HCT116 (cell line): ENCODE data around the gene MOG. TPM values are rescaled to one million over a fixed set of nuclear protein-coding genes. Genes with fewer than 3 reads are reported as not detected.

Source experiments
- ATAC-seq: fragments of 200-7000 bp; cut with Tn5 transposase; 2 replicates; pipeline ENCODE4 v1.9.1; 2020; ENCODE audit warnings: mild to moderate bottlenecking, moderate library complexity
- BruUV-seq: library from RNA; stranded (reverse); fragments of 400-500 nt; replicated peaks from 2 replicates; lab custom pipeline; 2021; lab: Mats Ljungman, UMichigan
- CTCF ChIA-PET: fragments of 300-600 bp; sonication (Branson Sonifier 250); formaldehyde crosslinking; loops from one replicate; lab custom pipeline; 2021; ENCODE audit warnings: antibody characterized with exemption; lab: Charles Lee
- POLR2A ChIA-PET: fragments of 300-600, 350-600 bp; sonication (Branson Sonifier 250); formaldehyde crosslinking; loops from one replicate; lab custom pipeline; 2021; ENCODE audit warnings: antibody characterized with exemption; lab: Charles Lee
- RAD21 ChIA-PET, 2 experiments: fragments of 300-600 bp; sonication (Branson Sonifier 250); formaldehyde crosslinking; loops; one replicate each; lab custom pipeline; 2023; ENCODE audit warnings: low total read pairs in 2 of 2; ENCODE audit not compliant: uncharacterized antibody in 2 of 2, unreplicated experiment in 2 of 2, low non-redundant PET in 1 of 2; lab: Charles Lee
- DNase-seq: peaks from one replicate; pipeline ENCODE4 v3.0.0-alpha.2; 2010; ENCODE audit warnings: low read depth, low spot score
- H2AFZ ChIP-seq: fragments of 200-600 bp; shearing (Covaris generic), sonication (generic); 2 replicates; pipeline ENCODE4 v1.6.1; 2017; ENCODE audit warnings: low read depth, mixed run types, mixed read lengths, antibody characterized with exemption, low read length; ENCODE audit not compliant: poor library complexity, severe bottlenecking
- H3K27ac ChIP-seq: 2 replicates; pipeline ENCODE4 v1.5.1; 2012; ENCODE audit warnings: low read depth, low read length
- H3K27me3 ChIP-seq: fragments of 200-600 bp; sonication (generic); 2 replicates; pipeline ENCODE4 v1.6.1; 2016; ENCODE audit warnings: mixed run types, low read length, mixed read lengths; ENCODE audit not compliant: insufficient read depth
- H3K36me3 ChIP-seq, 2 experiments: fragments of 200-500 bp in 1 of 2; fragments of 200-600 bp in 1 of 2; sonication (Bioruptor generic) in 1 of 2; sonication (generic) in 1 of 2; 2 replicates each; pipeline versions ENCODE4 v1.5.1 to v1.6.1; 2014 to 2016; ENCODE audit warnings: low read length in 2 of 2, inconsistent platforms in 1 of 2, mixed read lengths in 1 of 2, mixed run types in 1 of 2; ENCODE audit not compliant: insufficient read depth in 2 of 2, control insufficient read depth in 1 of 2
- H3K4me1 ChIP-seq, 2 experiments: fragments of 200-600 bp in 1 of 2; sonication (generic) in 1 of 2; 2 replicates each; pipeline versions ENCODE4 v1.5.1 to v1.6.1; 2012 to 2017; ENCODE audit warnings: low read length in 2 of 2, inconsistent platforms in 1 of 2, mild to moderate bottlenecking in 1 of 2, mixed read lengths in 1 of 2, mixed run types in 1 of 2, moderate library complexity in 1 of 2; ENCODE audit not compliant: insufficient read depth in 2 of 2, control insufficient read depth in 1 of 2
- H3K4me2 ChIP-seq: fragments of 200-600 bp; sonication (generic); 2 replicates; pipeline ENCODE4 v1.6.1; 2017; ENCODE audit warnings: mixed run types, low read length, mixed read lengths
- H3K4me3 ChIP-seq, 2 experiments: fragments of 200-600 bp in 1 of 2; sonication (generic) in 1 of 2; replicated peaks in 1 of 2; 2 replicates each; pipeline ENCODE4 v1.5.1; 2011 to 2016; ENCODE audit warnings: low read length in 2 of 2, control low read depth in 1 of 2, low read depth in 1 of 2, mild to moderate bottlenecking in 1 of 2, mixed read lengths in 1 of 2, mixed run types in 1 of 2
- H3K79me2 ChIP-seq: fragments of 200-600 bp; sonication (generic); 2 replicates; pipeline ENCODE4 v1.6.1; 2017; ENCODE audit warnings: mild to moderate bottlenecking, mixed run types, low read length, moderate library complexity, mixed read lengths; ENCODE audit not compliant: insufficient read depth
- H3K9ac ChIP-seq: fragments of 200-600 bp; sonication (generic); 2 replicates; pipeline ENCODE4 v1.6.1; 2016; ENCODE audit warnings: low read length, mixed read lengths
- H3K9me2 ChIP-seq: fragments of 200-600 bp; sonication (generic), shearing (Covaris generic); 2 replicates; pipeline ENCODE4 v1.6.1; 2017; ENCODE audit warnings: mixed run types, mild to moderate bottlenecking, moderate library complexity; ENCODE audit not compliant: insufficient read depth
- H3K9me3 ChIP-seq, 2 experiments: fragments of 200-500 bp in 1 of 2; fragments of 200-600 bp in 1 of 2; sonication (Bioruptor generic) in 1 of 2; sonication (generic) in 1 of 2; 2 replicates each; pipeline ENCODE4 v1.6.1; 2014 to 2017; ENCODE audit warnings: low read length in 2 of 2, mixed read lengths in 2 of 2, inconsistent platforms in 1 of 2, low read depth in 1 of 2, mild to moderate bottlenecking in 1 of 2, mixed run types in 1 of 2, moderate library complexity in 1 of 2; ENCODE audit not compliant: control insufficient read depth in 1 of 2, insufficient read depth in 1 of 2
- H4K20me1 ChIP-seq: fragments of 200-600 bp; sonication (generic), shearing (Covaris generic); 2 replicates; pipeline ENCODE4 v1.6.1; 2017; ENCODE audit warnings: mixed run types, mild to moderate bottlenecking, moderate library complexity; ENCODE audit not compliant: insufficient read depth
- CBX3 ChIP-seq: IDR thresholded peaks from 2 replicates; pipeline ENCODE4 v1.6.1; 2012; ENCODE audit warnings: low read depth
- CEBPB ChIP-seq: IDR thresholded peaks from 2 replicates; pipeline ENCODE4 v1.6.1; 2012; ENCODE audit warnings: low read depth
- EGR1 ChIP-seq: IDR thresholded peaks from 2 replicates; pipeline ENCODE4 v1.6.1; 2012; ENCODE audit warnings: low read depth
- ELF1 ChIP-seq: IDR thresholded peaks from 2 replicates; pipeline ENCODE4 v1.6.1; 2012; ENCODE audit warnings: low read depth, borderline replicate concordance
- EZH2phosphoT487 ChIP-seq: fragments of 200-600 bp; IDR thresholded peaks from 2 replicates; pipeline ENCODE4 v1.6.1; 2018; ENCODE audit warnings: antibody characterized with exemption, borderline replicate concordance
- FOSL1 ChIP-seq: IDR thresholded peaks from 2 replicates; pipeline ENCODE4 v1.6.1; 2012; ENCODE audit warnings: low read depth
- JUND ChIP-seq: IDR thresholded peaks from 2 replicates; pipeline ENCODE4 v1.6.1; 2012
- POLR2A ChIP-seq: IDR thresholded peaks from 2 replicates; pipeline ENCODE4 v1.7.0; 2011; ENCODE audit warnings: borderline replicate concordance; ENCODE audit not compliant: insufficient read depth, insufficient read length; ENCODE audit errors: extremely low read depth
- POLR2AphosphoS5 ChIP-seq: IDR thresholded peaks from 2 replicates; pipeline ENCODE4 v1.6.1; 2011; ENCODE audit warnings: mild to moderate bottlenecking, low read depth, low read length, moderate library complexity
- RAD21 ChIP-seq: IDR thresholded peaks from 2 replicates; pipeline ENCODE4 v1.6.1; 2012; ENCODE audit warnings: low read depth, mild to moderate bottlenecking
- SRF ChIP-seq: IDR thresholded peaks from 2 replicates; pipeline ENCODE4 v1.6.1; 2012; ENCODE audit warnings: low read depth
- TCF7L2 ChIP-seq: IDR thresholded peaks from 2 replicates; pipeline ENCODE4 v1.7.0; 2011; ENCODE audit warnings: borderline replicate concordance, inconsistent platforms; ENCODE audit not compliant: insufficient read depth, insufficient read length; ENCODE audit errors: extremely low read depth
- ZFX ChIP-seq: fragments of 450-650 bp; IDR thresholded peaks from 2 replicates; pipeline ENCODE4 v1.6.1; 2017
- intact Hi-C: fragments of 100-400 bp; cut with micrococcal nuclease; formaldehyde crosslinking; loops from 2 replicates; pipeline ENCODE4 v1.10.0; 2022
- total RNA-seq: library from RNA; stranded (reverse); gene quantifications from one replicate; pipeline ENCODE4 v1.2.1, GENCODE V29; 2021; ENCODE audit not compliant: unreplicated experiment
- TF ChIP-seq, protein P1 (sequence below), 3 experiments: fragments of 200-600 bp in 1 of 3; sonication (generic) in 1 of 3; IDR thresholded peaks in 2 of 3; conservative IDR thresholded peaks in 1 of 3; 2 replicates each; pipeline ENCODE4 v1.5.1; 2012 to 2017; ENCODE audit warnings: low read depth in 2 of 3, low read length in 2 of 3, antibody characterized with exemption in 1 of 3, borderline replicate concordance in 1 of 3, control low read depth in 1 of 3, mild to moderate bottlenecking in 1 of 3, mixed read lengths in 1 of 3, mixed run types in 1 of 3, moderate library complexity in 1 of 3; ENCODE audit not compliant: insufficient read depth in 1 of 3

The MOG gene
- total RNA-seq, 1 experiment from 2014 or later: not detected

DNA sequence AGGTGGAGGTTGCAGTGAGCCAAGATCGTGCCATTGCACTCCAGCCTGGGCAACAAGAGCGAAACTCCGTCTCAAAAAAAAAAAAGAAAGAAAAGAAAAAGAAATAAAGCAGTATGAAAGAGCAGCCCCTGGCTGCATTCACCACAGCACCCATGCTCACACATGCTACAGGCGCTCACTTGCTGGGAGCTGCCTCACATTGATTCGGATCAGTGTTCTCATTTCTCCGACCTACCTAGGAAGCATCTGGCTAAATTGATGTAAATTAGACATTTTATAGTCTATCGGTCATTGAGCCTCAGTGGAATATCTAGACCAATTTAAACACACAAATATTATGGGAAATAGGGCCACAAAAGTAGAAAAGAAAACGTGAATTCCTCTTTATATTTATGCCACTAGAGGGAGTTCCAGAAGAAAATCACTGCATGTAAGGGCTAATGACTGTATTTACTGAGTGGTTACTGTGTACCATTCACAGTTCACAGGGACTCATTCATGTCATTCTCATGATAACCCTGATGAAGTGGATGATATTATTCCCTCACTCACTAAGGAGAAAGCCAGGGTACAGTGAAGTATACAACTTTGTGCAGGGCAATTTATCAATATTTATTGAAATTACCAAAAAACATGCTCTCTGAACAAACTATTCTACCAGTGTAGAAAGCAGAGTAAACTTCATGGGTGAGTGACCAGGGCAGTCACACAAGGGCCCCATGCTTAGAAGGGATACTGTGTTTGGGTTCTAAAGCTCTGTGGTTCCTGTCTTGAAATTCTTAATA is 5.3 kb upstream of the MOG start (continued):
- TF ChIP-seq, protein P1, sequence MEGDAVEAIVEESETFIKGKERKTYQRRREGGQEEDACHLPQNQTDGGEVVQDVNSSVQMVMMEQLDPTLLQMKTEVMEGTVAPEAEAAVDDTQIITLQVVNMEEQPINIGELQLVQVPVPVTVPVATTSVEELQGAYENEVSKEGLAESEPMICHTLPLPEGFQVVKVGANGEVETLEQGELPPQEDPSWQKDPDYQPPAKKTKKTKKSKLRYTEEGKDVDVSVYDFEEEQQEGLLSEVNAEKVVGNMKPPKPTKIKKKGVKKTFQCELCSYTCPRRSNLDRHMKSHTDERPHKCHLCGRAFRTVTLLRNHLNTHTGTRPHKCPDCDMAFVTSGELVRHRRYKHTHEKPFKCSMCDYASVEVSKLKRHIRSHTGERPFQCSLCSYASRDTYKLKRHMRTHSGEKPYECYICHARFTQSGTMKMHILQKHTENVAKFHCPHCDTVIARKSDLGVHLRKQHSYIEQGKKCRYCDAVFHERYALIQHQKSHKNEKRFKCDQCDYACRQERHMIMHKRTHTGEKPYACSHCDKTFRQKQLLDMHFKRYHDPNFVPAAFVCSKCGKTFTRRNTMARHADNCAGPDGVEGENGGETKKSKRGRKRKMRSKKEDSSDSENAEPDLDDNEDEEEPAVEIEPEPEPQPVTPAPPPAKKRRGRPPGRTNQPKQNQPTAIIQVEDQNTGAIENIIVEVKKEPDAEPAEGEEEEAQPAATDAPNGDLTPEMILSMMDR (IDR thresholded peaks at IDR 0.05 in 2 of 3, conservative IDR thresholded peaks at IDR 0.05 in 1 of 3; ENCODE audit: borderline replicate concordance in 1 of 3, insufficient read depth in 1 of 3, low read depth in 2 of 3, low read length in 2 of 3): peak; percentile 53 to 73 (median 60)
- TF ChIP-seq POLR2A (no peak), ELF1 (no peak), POLR2AphosphoS5 (no peak), SRF (no peak), CEBPB (no peak)

DNA sequence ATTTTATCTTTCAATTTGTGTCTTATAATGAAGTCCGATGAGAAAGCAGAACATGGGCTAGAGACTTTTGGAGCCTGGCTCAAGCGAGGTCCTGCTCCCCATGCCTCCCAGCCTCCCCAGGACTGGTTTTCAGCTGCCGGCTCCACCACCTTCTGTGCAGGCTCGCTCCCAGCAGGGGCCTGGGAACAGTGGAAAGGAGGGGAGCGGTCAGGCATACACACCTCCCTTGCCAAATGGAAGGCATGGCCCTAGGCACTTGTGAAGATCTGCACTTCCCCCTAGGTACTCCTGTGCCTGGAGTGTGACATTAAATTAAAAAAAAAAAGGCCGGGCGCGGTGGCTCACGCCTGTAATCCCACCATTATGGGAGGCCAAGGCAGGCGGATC is 4.7 kb upstream of the MOG start:
- no peaks in the 10 kb centered on the region for H3K9me2 ChIP-seq
- intact Hi-C loops: loop anchor here (5.0 kb wide), 1 partner anchor 275 kb away; the partner anchor contains the start of gene OR12D3
- no peaks in the 10 kb centered on the region for H3K36me3 ChIP-seq
- peaks cover 6 to 15% of the 10 kb centered on the region in 2 experiments; a peak in 3 of 4 replicates for H3K4me1 ChIP-seq
- ATAC-seq (no peak), DNase-seq (no peak)
- no peak overlapping the region for H3K27ac ChIP-seq
- no peak overlapping the region for H3K4me2 ChIP-seq
- no peaks in the 10 kb centered on the region for H3K27me3 ChIP-seq
- no peak overlapping the region for H3K4me3 ChIP-seq
- TF ChIP-seq EGR1: no peak
- TF ChIP-seq CBX3: no peak
- no peak for TF ChIP-seq EZH2phosphoT487
- TF ChIP-seq ZFX: no peak
- TF ChIP-seq TCF7L2: no peak
- no peak for TF ChIP-seq CEBPB
- TF ChIP-seq JUND: no peak
- TF ChIP-seq, protein P1 (IDR thresholded peaks at IDR 0.05 in 2 of 3, conservative IDR thresholded peaks at IDR 0.05 in 1 of 3; ENCODE audit: borderline replicate concordance in 1 of 3, insufficient read depth in 1 of 3, low read depth in 2 of 3, low read length in 2 of 3): no peak
- no peak for TF ChIP-seq FOSL1
- TF ChIP-seq RAD21: no peak
- no peaks in the 10 kb centered on the region for H4K20me1 ChIP-seq
- no peaks in the 10 kb centered on the region for H3K9me3 ChIP-seq
- no peaks in the 10 kb centered on the region for H3K79me2 ChIP-seq
- ChIA-PET POLR2A (no interaction called here), CTCF (interaction anchor here (0.6 to 3.5 kb wide), 6 partner anchors 12 to 754 kb away, joined by 3 to 70 read pairs (median 12); partner anchors contain the start of gene OR12D3), RAD21 (no interaction called here)
- H2AFZ ChIP-seq: peak overlapping the region; percentile 96
- no TSS peak for BruUV-seq
- no peak overlapping the region for H3K9ac ChIP-seq
